GM15510 (cell line): ENCODE results near the gene ERN1.

Experiments
- POLR2A ChIP-seq: IDR thresholded peaks from 3 replicates; pipeline ENCODE4 v1.6.1; 2011; ENCODE audit warnings: borderline replicate concordance; ENCODE audit not compliant: insufficient read length; ENCODE audit errors: extremely low read depth

The ERN1 gene

DNA sequence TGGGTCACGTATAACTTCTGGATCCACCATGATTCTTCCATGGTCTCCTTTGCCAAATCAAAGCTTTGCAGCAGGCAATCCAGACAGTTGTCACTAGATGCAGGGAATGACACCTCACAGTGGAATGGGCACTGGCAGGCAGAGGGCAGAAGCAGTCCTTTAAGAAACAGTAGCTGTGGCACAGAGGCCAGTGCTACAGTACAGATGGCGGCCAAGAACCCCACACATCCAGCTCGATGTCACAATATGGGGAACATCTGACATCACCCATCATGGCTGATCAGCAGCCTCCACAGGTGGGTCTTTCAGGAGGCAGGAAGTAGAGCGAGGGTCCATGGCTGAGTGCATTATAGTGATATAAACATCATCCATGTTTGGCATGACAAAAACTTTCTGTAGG is 18.8 kb upstream of the ERN1 start:
- peak; percentile 25 for TF ChIP-seq POLR2A

DNA sequence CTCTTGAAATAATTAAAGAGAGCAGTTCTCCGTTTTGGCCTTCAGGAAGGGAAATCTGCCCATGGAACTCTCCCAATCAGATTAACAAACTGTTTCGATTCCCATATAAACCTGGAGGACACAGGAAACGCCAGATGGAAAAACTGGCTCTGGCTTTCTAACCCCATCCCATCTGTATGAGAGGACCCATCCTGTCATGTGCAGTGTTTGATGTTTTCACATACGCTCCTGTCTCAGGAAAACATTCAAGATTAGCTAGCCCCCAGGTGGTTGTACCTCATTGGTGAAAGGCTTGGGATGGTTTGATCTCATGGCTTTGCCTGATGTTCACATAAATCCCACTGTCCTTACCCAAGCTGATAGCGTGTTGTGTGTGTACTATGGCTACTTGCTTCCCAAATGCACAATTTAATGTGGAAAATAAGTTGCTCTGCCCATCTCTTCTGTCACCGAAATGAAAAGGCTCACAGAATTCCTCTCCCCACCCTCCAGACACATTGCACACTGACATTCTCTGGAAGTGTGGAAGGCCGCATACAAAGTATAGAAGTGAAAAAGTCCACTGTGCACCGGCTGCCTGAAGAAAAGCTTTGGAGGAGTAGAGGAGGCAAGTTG is 18.2 kb upstream of the ERN1 start:
- peak; percentile 25 for TF ChIP-seq POLR2A

DNA sequence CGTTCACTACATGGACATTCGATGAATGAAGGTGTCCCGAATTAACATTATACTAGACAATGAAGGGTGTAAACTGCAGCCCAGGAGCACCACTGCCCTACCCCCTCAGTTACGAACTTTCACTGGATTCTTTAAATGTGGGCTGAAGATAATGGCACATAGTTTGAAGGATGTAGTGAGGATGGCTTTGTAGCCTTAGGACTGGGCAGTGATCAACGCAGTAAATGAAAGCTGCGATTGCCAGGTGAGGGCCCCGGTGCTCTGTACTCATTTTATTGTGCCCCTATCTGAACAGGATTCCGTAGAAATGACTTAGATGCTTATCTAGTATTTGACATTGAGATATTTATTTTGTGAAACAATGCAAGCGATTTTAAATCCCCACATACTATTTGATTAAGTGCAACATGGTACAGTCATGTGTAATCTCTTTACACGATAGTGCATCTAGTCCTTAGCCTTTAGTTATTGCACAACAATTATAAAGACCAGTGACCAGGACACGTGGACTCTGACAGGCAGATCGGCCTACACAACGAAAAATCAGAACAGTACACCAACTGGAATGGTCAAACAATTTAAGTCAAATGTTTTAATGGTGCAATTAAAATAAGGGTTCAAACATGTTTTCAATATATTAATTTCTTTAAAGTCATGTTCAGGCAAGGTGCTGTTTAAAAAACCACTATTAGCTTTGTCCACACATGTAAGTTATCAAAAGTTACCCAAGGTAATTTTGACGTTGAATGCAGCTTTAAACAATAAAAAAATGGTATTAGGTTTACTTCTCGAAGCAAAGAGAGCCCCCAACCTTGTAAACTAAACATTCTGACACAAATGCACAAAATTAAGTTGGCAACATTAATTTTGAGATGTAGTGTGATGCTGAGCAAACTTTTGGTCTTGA is 17.4 kb upstream of the ERN1 start:
- TF ChIP-seq POLR2A = peak; percentile 52

GRCh38 chr17:64146418-64147109 is 16.6 kb upstream of the ERN1 start:
- no peak for TF ChIP-seq POLR2A

DNA sequence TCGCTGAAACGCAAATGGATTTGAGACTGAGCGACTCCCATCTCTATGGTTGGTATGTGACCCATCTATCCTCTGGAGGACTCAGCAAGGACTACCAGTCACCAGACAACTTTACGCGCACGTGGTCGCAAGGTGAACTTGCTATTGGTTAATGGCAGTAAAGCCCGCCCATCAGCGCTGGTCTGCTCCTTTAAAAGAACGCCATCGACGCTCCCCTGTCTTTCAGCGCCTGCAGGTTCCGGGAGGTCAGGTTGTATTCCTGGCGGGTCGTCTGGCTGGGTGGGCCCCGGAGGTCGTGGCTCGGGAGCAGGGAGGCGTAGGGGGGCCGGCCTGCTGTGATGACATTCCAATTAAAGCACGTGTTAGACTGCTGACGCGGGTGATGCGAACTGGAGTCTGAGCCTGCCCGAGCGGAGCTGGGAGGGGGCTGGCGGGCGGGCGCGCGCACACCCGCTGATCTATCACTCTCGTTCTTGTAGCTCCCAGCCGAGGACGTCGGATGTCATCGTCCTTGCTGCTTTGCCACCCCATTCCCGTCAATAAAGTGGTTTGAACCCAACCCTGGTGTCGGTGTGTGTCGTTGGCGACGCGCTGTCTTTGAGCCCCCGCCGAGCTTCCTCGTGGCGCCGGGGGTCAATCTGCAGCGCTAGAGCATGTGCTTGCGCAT is 15.9 kb upstream of the ERN1 start:
- peak; percentile 100 for TF ChIP-seq POLR2A

GRCh38 chr17:64145375-64145750 is 15.4 kb upstream of the ERN1 start:
- TF ChIP-seq POLR2A = no peak

GRCh38 chr17:64139542-64139941 is 9.6 kb upstream of the ERN1 start:
- TF ChIP-seq POLR2A = no peak

GRCh38 chr17:64138441-64138840 is 8.5 kb upstream of the ERN1 start:
- TF ChIP-seq POLR2A = no peak

GRCh38 chr17:64135000-64135399 is 5.1 kb upstream of the ERN1 start:
- TF ChIP-seq POLR2A = no peak

GRCh38 chr17:64134216-64134970 is 4.4 kb upstream of the ERN1 start:
- TF ChIP-seq POLR2A = no peak

GRCh38 chr17:64133546-64134215 is 3.7 kb upstream of the ERN1 start:
- TF ChIP-seq POLR2A = no peak

GRCh38 chr17:64131606-64132270 is 1.8 kb upstream of the ERN1 start:
- no peak for TF ChIP-seq POLR2A

DNA sequence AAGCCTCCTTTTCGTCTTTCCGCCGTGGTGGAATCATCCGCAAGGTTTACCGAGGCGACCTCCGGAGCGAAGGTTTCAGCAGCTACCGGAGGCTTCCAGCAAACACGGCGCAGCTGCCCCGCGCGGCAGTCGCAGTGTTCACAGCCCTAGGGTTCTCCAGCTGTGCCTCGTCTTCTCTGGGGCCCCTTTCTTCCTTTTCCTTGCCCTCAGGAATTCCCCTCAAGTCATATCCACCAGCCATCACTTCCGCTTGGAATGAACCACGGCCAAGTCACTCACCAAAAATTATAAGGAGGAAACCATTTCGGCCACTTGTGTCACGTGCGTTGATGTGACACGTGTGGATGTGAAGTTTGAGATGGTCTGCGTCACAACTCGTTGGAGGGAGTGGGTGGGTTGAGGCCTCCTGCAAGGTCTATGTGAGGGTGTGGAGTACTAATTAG is 636 bp upstream of the ERN1 start:
- TF ChIP-seq POLR2A = no peak

DNA sequence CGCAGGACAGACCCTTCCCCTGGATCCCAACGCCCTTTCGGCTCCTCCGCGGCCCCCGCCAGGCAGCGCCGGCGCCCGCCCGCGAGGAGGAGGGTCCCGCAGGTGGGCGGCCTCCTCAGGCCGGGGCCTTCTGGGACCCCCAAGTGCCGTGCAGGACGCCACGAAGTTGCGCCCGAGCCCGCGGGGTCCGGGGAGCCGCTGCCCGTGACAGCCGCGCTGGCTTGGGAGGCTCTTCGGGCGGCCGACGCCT is 504 bp downstream of the ERN1 start:
- no peak for TF ChIP-seq POLR2A

- TF ChIP-seq POLR2A = no peak
Observed at GRCh38 chr17:64128787-64129514, 993 bp downstream of the ERN1 start.
